K562 (cell line): ENCODE results near the gene CUX1. TPM values are rescaled to one million over a fixed set of nuclear protein-coding genes. Genes with fewer than 3 reads are reported as not detected.

Experiments used
- ATAC-seq: fragments of 200-7000 bp; cut with Tn5 transposase; 3 replicates; pipeline ENCODE4 v1.9.1; 2020; ENCODE audit warnings: moderate library complexity
- BruUV-seq: library from RNA; stranded (reverse); fragments of 400-500 nt; replicated peaks from 2 replicates; lab custom pipeline; 2021; lab: Mats Ljungman, UMichigan
- CTCF ChIA-PET: fragments of 300-600 bp; formaldehyde crosslinking; extraction: SDS; loops from one replicate; lab custom pipeline; 2021; ENCODE audit warnings: low intra/inter-chr PET ratio; lab: Yijun Ruan, JAX
- POLR2A ChIA-PET: fragments of 300-600, 350-650 bp; sonication (Branson Sonifier 250); formaldehyde crosslinking; extraction: SDS; loops from one replicate; lab custom pipeline; 2021; ENCODE audit warnings: antibody characterized with exemption, inconsistent platforms; lab: Yijun Ruan, JAX
- DNase-seq, 4 experiments: peaks; one replicate each; pipeline versions ENCODE4 v3.0.0 to v3.0.0-alpha.2; 2011 to 2018; ENCODE audit warnings: low spot score in 3 of 4, mixed read lengths in 3 of 4; ENCODE audit errors: extremely low read depth in 1 of 4
- FAIRE-seq: peaks from 2 replicates; lab custom pipeline; 2011; peaks lifted over from hg19 to GRCh38; lab: Jason Lieb, UNC
- H2AFZ ChIP-seq: 2 replicates; pipeline ENCODE4 v1.6.0; 2011; ENCODE audit warnings: low read depth, low read length, control low read depth, inconsistent platforms
- H3K27ac ChIP-seq: fragments of 200-600 bp; 3 replicates; pipeline ENCODE4 v1.8.0; 2011; ENCODE audit warnings: low read depth, mild to moderate bottlenecking, control low read depth, inconsistent platforms, low read length, moderate library complexity, mixed read lengths; ENCODE audit errors: extremely low read depth
- H3K27me3 ChIP-seq, 2 experiments: fragments of 300-600 bp in 1 of 2; 2 replicates in 1 of 2; 3 replicates in 1 of 2; pipeline versions ENCODE4 v1.6.0 to v1.8.0; 2011; ENCODE audit warnings: inconsistent platforms in 2 of 2, low read length in 2 of 2, mild to moderate bottlenecking in 1 of 2, mixed read lengths in 1 of 2, moderate library complexity in 1 of 2; ENCODE audit not compliant: control insufficient read depth in 2 of 2, insufficient read depth in 2 of 2
- H3K36me3 ChIP-seq: fragments of 300-600 bp; 3 replicates; pipeline ENCODE4 v1.8.0; 2011; ENCODE audit warnings: mild to moderate bottlenecking, low read length, inconsistent platforms; ENCODE audit not compliant: control insufficient read depth, insufficient read depth
- H3K4me1 ChIP-seq, 2 experiments: fragments of 200-600 bp in 1 of 2; replicated peaks in 1 of 2; 2 replicates in 1 of 2; 3 replicates in 1 of 2; pipeline versions ENCODE4 v1.5.1 to v1.8.0; 2011; ENCODE audit warnings: inconsistent platforms in 2 of 2, low read length in 2 of 2, mild to moderate bottlenecking in 1 of 2, mixed read lengths in 1 of 2, moderate library complexity in 1 of 2; ENCODE audit not compliant: control insufficient read depth in 2 of 2, insufficient read depth in 2 of 2
- H3K4me2 ChIP-seq: 2 replicates; pipeline ENCODE4 v1.6.1; 2011; ENCODE audit warnings: low read length, control low read depth, inconsistent platforms, mixed read lengths; ENCODE audit not compliant: insufficient read depth
- H3K4me3 ChIP-seq: fragments of 200-600 bp; sonication (generic), shearing (Covaris generic); 2 replicates; pipeline ENCODE4 v1.5.1; 2016; ENCODE audit warnings: control low read depth, inconsistent platforms
- H3K79me2 ChIP-seq: fragments of 200-600 bp; 3 replicates; pipeline ENCODE4 v1.8.0; 2011; ENCODE audit warnings: low read length, inconsistent platforms; ENCODE audit not compliant: control insufficient read depth, insufficient read depth
- H3K9ac ChIP-seq, 2 experiments: 2 replicates each; pipeline versions ENCODE4 v1.6.0 to v1.6.1; 2011; ENCODE audit warnings: low read depth in 2 of 2, low read length in 2 of 2, control low read depth in 1 of 2, inconsistent platforms in 1 of 2, mild to moderate bottlenecking in 1 of 2, mixed read lengths in 1 of 2; ENCODE audit not compliant: insufficient read depth in 1 of 2
- H3K9me1 ChIP-seq: one replicate; pipeline ENCODE4 v1.6.0; 2011; ENCODE audit warnings: inconsistent platforms, mild to moderate bottlenecking, low read length, moderate library complexity; ENCODE audit not compliant: control insufficient read depth, insufficient read depth
- H3K9me3 ChIP-seq: replicated peaks from 2 replicates; pipeline ENCODE4 v1.5.1; 2011; ENCODE audit warnings: low read depth, low read length, inconsistent platforms; ENCODE audit not compliant: control insufficient read depth, insufficient read depth
- H4K20me1 ChIP-seq: replicated peaks from 2 replicates; pipeline ENCODE4 v1.6.1; 2011; ENCODE audit warnings: low read length, inconsistent platforms, mixed read lengths; ENCODE audit not compliant: control insufficient read depth, insufficient read depth
- CHD4 ChIP-seq: fragments of 200-600 bp; sonication (generic); IDR thresholded peaks from 3 replicates; pipeline ENCODE4 v1.6.1; 2012; ENCODE audit warnings: low read depth, mild to moderate bottlenecking, mixed read lengths, low read length, inconsistent platforms; ENCODE audit not compliant: insufficient read depth, insufficient replicate concordance, poor library complexity, severe bottlenecking
- HMG20B ChIP-seq: fragments of 250-450 bp; sonication (Bioruptor Pico); IDR thresholded peaks from 2 replicates; pipeline ENCODE4 v1.5.0; 2021; ENCODE audit warnings: mild to moderate bottlenecking
- HNRNPH1 ChIP-seq: fragments of 200-400 bp; formaldehyde crosslinking; optimal IDR thresholded peaks from 2 replicates; pipeline ENCODE3; 2017; ENCODE audit warnings: low read depth, mild to moderate bottlenecking, low read length, moderate library complexity
- KDM4B ChIP-seq, 2 experiments: fragments of 450-650 bp in 1 of 2; sonication (generic) in 1 of 2; IDR thresholded peaks; 2 replicates each; pipeline ENCODE4 v1.6.1; 2016 to 2017; ENCODE audit warnings: borderline replicate concordance in 2 of 2, antibody characterized with exemption in 1 of 2, low read depth in 1 of 2, mild to moderate bottlenecking in 1 of 2
- RBBP5 ChIP-seq: fragments of 200-600 bp; sonication (generic); IDR thresholded peaks from 2 replicates; pipeline ENCODE4 v1.6.1; 2012; ENCODE audit warnings: borderline replicate concordance, mild to moderate bottlenecking, low read length, control low read depth, inconsistent platforms; ENCODE audit not compliant: insufficient read depth, poor library complexity, severe bottlenecking
- SMC3 ChIP-seq: conservative IDR thresholded peaks from 2 replicates; pipeline ENCODE4 v1.6.1; 2011; ENCODE audit warnings: low read depth, low read length, improper control_type of control experiment; ENCODE audit not compliant: insufficient read depth
- SRSF9 ChIP-seq: fragments of 200-400 bp; formaldehyde crosslinking; IDR thresholded peaks from 2 replicates; pipeline ENCODE4 v1.6.1; 2017; ENCODE audit warnings: low read depth, low read length, borderline replicate concordance
- TCFL5 ChIP-seq: fragments of 250-450 bp; sonication (Bioruptor Pico); conservative IDR thresholded peaks from 2 replicates; pipeline ENCODE4 v1.6.1; 2021; ENCODE audit warnings: mild to moderate bottlenecking, moderate library complexity, matching md5 sums
- TEAD4 ChIP-seq, 2 experiments: sonication (generic) in 1 of 2; formaldehyde crosslinking in 1 of 2; IDR thresholded peaks; 2 replicates each; pipeline versions ENCODE4 v1.6.1 to v1.8.0; 2012 to 2022; ENCODE audit warnings: borderline replicate concordance in 1 of 2, inconsistent platforms in 1 of 2, low read length in 1 of 2, mild to moderate bottlenecking in 1 of 2, missing genetic modification reagents in 1 of 2
- ZBTB5 ChIP-seq: fragments of 450-650 bp; IDR thresholded peaks from 2 replicates; pipeline ENCODE4 v1.6.1; 2017; ENCODE audit warnings: antibody characterized with exemption
- ZNF512 ChIP-seq: IDR thresholded peaks from 2 replicates; pipeline ENCODE4 v1.6.1; 2016; ENCODE audit warnings: missing genetic modification characterization, missing compliant biosample characterization
- WGBS: fragments of 100-300 bp; shearing (Covaris generic); methylation state at CpG from one replicate; pipeline ENCODE4 v1.1.6; 2016; ENCODE audit warnings: low coverage, mixed read lengths; ENCODE audit not compliant: insufficient coverage; ENCODE audit errors: missing lambda C conversion rate; 5-methylcytosine and 5-hydroxymethylcytosine counted together
- in situ Hi-C: fragments of 300-500 bp; cut with MboI; formaldehyde crosslinking; loops from 4 replicates; pipeline ENCODE4 v1.15.0; 2018; ENCODE audit warnings: inconsistent platforms, mixed read lengths
- intact Hi-C: fragments of 100-400 bp; cut with micrococcal nuclease; formaldehyde crosslinking; loops from 2 replicates; pipeline ENCODE4 v1.14.2; 2022
- polyA plus RNA-seq, 8 experiments: library from polyadenylated mRNA; depleted of rRNA in 4 of 8; stranded (reverse) in 5 of 8; unstranded in 3 of 8; fragments of >200 nt; fragmentation: Nextera tagmentation in 2 of 8; fragmentation: Illumina TruSeq in 1 of 8; extraction: Ambion mirVana in 2 of 8; extraction: Trizol in 1 of 8; gene quantifications; 2 replicates each; pipeline versions ENCODE4 v1.2.1 to v1.2.3, GENCODE V29; 2011 to 2014; ENCODE audit warnings: inconsistent platforms in 1 of 8, missing spikeins in 1 of 8
- total RNA-seq, 7 experiments: library from RNA; depleted of rRNA in 6 of 7; stranded (reverse); fragments of >200 nt in 6 of 7; fragmentation: Illumina TruSeq in 2 of 7; extraction: Trizol in 2 of 7; gene quantifications; 2 replicates each; pipeline versions ENCODE4 v1.2.1 to v1.2.3, GENCODE V29; 2011 to 2021; ENCODE audit warnings: low replicate concordance in 1 of 7
- TF ChIP-seq, protein P1 (sequence below): fragments of 450-650 bp; IDR thresholded peaks from 2 replicates; pipeline ENCODE4 v1.6.1; 2017; ENCODE audit warnings: antibody characterized with exemption, mild to moderate bottlenecking

CUX1 gene
- total and polyA plus RNA-seq, 9 of the 15 experiments (the other 6 are each of a cell fraction or from before 2014, with no cell fraction given): 3.6 to 55.3 (median 25.2) TPM

GRCh38 chr7:102119213-102119651 lies 301.8 kb downstream of the CUX1 start:
- DNase-seq (no peak), ATAC-seq (no peak), FAIRE-seq (no peak)
- intact Hi-C loops: no loop called here
- Histone ChIP-seq H3K4me3 (no peak overlapping the region), H4K20me1 (no peaks in the 10 kb centered on the region), H2AFZ (no peak overlapping the region), H3K4me1 (peaks cover 8 to 9% of the 10 kb centered on the region in 2 experiments; a peak in 4 of 5 replicates), H3K79me2 (no peaks in the 10 kb centered on the region), H3K36me3 (peaks cover 41% of the 10 kb centered on the region), H3K4me2 (no peak overlapping the region), H3K9me3 (no peaks in the 10 kb centered on the region), H3K27me3 (no peaks in the 10 kb centered on the region), H3K9me1 (no peaks in the 10 kb centered on the region), H3K9ac (no peak overlapping the region), H3K27ac (no peak overlapping the region)
- POLR2A ChIA-PET: interaction anchor here (1.2 to 1.7 kb wide), 2 partner anchors 11 to 15 kb away, joined by 4 to 6 read pairs; no protein-coding TSS in a partner anchor
- no TSS peak for BruUV-seq
- in situ Hi-C loops: no loop called here
- CTCF ChIA-PET: no interaction called here
- 80% methylated on average over 14 of the region's 14 CpGs for WGBS
- TF ChIP-seq ZNF512 (tag) (no peak), HMG20B (CRISPR knock-in tag) (no peak), TCFL5 (CRISPR knock-in tag) (no peak), TEAD4 (IDR thresholded peaks at IDR 0.05; ENCODE audit: low read length) (no peak), TEAD4 (CRISPR knock-in tag; IDR thresholded peaks at IDR 0.05; ENCODE audit: borderline replicate concordance) (no peak), KDM4B (IDR thresholded peaks at IDR 0.05; ENCODE audit: borderline replicate concordance in 2 of 2, low read depth in 1 of 2) (no peak), RBBP5 (no peak), CHD4 (no peak), ZBTB5 (no peak), SMC3 (no peak), SRSF9 (no peak), HNRNPH1 (no peak)
- TF ChIP-seq, protein P1, sequence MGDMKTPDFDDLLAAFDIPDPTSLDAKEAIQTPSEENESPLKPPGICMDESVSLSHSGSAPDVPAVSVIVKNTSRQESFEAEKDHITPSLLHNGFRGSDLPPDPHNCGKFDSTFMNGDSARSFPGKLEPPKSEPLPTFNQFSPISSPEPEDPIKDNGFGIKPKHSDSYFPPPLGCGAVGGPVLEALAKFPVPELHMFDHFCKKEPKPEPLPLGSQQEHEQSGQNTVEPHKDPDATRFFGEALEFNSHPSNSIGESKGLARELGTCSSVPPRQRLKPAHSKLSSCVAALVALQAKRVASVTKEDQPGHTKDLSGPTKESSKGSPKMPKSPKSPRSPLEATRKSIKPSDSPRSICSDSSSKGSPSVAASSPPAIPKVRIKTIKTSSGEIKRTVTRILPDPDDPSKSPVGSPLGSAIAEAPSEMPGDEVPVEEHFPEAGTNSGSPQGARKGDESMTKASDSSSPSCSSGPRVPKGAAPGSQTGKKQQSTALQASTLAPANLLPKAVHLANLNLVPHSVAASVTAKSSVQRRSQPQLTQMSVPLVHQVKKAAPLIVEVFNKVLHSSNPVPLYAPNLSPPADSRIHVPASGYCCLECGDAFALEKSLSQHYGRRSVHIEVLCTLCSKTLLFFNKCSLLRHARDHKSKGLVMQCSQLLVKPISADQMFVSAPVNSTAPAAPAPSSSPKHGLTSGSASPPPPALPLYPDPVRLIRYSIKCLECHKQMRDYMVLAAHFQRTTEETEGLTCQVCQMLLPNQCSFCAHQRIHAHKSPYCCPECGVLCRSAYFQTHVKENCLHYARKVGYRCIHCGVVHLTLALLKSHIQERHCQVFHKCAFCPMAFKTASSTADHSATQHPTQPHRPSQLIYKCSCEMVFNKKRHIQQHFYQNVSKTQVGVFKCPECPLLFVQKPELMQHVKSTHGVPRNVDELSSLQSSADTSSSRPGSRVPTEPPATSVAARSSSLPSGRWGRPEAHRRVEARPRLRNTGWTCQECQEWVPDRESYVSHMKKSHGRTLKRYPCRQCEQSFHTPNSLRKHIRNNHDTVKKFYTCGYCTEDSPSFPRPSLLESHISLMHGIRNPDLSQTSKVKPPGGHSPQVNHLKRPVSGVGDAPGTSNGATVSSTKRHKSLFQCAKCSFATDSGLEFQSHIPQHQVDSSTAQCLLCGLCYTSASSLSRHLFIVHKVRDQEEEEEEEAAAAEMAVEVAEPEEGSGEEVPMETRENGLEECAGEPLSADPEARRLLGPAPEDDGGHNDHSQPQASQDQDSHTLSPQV: no peak
